HG03460 (cell line): Measurements from ENCODE around the gene ELMOD2.
"Not testable (repeated sequence)": the region's sequence is repeated elsewhere in the genome, so short reads cannot be mapped to it uniquely, and the experiment has no call there.

Experiments used
- ATAC-seq: cut with Tn5 transposase; IDR thresholded peaks from one replicate; pipeline ENCODE4 v1.9.1; 2021; ENCODE audit not compliant: unreplicated experiment

ELMOD2 gene, protein sequence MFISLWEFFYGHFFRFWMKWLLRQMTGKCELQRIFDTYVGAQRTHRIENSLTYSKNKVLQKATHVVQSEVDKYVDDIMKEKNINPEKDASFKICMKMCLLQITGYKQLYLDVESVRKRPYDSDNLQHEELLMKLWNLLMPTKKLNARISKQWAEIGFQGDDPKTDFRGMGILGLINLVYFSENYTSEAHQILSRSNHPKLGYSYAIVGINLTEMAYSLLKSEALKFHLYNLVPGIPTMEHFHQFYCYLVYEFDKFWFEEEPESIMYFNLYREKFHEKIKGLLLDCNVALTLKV

DNA sequence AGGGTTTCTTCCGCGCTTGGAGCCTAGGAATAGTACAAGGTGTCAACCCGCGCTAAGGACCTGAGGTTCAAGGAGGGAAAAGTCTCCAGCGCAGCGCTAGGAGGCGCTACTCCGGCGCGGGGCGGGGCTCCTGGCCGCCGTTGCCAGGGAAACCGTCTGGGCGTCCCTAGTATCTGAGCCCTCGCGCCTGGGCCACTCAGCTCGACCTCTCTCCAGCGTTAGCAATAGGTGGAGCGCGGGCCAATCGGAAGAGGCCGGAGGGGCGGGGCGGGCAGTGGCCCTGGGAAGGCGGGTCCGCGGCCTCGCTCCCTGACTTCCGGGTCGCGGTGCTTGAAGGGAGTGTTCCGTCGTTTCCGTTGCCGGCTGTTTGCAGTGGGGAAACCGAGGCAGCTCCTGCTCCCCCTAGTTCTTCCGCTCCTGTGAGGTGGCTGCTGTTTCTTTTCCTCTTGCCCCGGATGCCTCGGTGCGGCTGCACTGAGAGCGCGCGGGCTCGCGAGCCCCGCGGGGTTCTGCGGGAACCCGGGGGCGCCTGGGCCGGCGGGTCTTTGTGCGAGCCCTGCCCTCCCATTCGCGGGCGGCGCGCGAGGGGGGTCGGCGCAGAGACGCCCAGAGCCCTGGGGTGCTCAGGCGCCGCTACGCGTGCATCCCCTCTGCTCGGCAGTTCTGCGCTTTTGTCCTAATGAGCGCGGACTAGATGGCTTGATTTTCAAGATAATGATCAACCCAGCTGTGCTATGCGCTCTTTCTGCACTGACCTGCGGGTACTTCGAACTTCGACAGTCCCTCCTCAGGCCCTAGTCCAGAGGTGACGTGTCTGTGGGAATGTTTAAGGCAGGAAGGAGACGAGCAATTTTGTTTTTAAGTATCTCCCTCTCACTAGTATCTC is at the start of gene ELMOD2:
Gene ELMOD2, plus strand, starts transcription at position 312 of the 886 bp plus-strand sequence. CDS start 1,261 bp downstream, outside the sequence.
- ATAC-seq = peak; percentile 100

DNA sequence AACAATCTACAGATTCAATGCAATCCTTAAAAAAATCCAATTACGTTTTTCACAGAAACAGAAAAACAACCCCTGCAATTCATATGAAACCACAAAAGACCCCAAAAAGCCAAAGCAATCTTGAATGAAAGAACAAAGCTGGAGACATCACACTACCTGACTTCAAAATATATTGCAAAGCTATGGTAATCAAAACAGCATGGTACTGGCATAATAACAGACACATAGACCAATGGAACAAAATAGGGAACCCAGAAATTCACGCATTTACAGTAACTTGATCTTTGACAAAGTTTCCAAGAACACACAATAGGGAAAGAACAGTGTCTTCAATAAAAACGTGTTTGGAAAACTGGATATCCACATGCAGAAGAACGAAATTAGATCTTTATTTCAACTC is 40.5 kb upstream of the ELMOD2 start:
- no peak for ATAC-seq

DNA sequence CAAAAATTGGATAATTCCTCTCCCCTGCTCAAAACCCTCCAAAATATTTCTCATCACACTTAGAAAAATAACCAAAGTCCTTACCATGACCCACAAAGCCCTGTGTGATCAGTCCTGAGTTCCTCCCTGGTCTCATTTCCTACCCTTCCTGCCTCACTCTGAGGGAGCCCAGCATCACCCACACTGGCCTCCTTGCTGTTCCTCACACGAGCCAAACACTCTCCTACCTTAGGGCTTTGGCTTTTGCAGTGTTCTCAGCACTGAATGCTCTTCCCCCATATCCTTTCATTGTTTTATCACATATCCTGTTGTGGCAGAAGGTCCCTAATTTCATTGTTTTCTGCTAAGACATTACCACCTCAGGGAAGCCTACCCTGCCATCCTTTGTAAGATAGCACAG is 38.0 kb upstream of the ELMOD2 start:
- ATAC-seq = no peak

DNA sequence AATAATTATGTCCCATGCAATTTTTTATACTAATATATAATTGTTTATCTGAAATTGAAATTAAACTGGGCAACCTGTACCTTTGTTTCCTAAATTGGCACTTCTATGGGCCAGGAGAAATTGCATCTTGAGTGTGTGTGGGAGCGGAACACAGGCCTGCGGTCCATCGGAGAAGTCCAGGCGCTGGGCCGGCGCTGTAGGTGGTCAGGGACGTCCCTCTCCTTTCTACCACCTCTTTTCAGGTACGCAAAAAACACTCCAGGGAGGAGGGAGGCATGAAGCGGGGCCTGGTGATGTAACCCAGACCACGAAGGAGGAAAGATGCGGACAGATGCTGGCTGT is 26.6 kb upstream of the ELMOD2 start:
- no peak for ATAC-seq

DNA sequence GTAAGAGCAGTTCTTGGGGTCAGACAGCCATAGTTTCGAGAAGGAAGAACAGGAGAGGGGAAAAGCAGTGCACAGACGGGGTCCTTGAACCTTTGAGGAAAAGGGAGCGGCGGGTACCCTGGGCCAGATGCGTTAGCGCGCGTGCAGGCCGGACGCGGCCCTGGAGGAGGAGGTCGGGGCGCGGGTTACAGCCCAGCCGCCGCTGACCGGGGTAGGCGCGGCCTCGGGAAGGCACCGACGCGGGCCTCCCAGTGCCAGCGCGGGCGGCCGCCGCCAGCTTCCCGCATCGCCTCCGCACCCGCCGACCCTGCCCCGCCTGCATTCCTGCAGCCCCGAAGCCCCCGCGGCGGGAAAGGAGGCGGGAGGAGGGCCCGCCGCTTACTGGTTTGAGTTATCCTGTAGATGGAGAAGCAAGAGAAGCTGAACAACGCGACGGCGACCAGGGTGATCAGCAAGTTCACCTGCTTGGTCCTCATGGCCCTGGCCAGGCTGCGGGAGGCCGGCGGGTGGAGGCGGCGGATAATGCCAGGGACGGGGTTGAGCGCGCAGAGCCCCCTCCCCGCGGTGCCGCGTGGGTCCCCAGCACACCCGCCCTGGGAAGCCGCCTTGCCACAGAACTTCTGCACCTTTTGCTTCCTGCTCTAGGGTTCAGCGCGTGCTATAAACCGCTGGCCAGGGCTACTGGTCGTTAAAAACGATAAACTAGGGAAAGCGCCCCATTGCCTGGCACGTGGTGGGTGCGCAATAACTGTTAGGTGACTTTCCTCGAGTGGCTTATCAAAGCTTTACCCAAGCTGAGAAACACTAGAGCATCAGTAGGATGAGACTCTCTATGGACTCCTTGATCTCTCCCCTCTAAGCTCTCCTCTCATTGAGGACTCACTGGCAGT is 26.0 kb upstream of the ELMOD2 start, which contains the start of gene MGAT4D:
Gene MGAT4D, minus strand, starts transcription at position 547 of the 890 bp plus-strand sequence. Its CDS starts 71 bp downstream, at position 476.
- no peak for ATAC-seq

DNA sequence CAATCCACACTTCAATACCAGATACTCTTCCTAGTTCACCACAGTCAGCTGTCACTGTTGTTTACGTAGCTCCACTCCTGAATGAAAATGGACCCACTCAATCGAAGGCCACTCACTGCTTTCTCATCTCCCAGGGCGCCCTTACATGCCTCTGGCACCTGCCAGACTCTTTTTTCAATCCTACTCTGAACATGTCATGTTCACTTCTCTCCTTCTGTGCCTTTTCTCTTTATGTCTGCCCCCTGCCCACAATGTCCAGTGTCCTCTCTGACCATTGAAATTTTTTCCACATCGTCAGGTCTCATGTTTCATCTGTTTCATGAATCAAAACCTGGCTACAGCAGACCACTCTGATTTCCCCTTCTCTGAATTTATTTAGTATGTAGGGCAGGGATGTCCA is 24.6 kb upstream of the ELMOD2 start:
- ATAC-seq = no peak

DNA sequence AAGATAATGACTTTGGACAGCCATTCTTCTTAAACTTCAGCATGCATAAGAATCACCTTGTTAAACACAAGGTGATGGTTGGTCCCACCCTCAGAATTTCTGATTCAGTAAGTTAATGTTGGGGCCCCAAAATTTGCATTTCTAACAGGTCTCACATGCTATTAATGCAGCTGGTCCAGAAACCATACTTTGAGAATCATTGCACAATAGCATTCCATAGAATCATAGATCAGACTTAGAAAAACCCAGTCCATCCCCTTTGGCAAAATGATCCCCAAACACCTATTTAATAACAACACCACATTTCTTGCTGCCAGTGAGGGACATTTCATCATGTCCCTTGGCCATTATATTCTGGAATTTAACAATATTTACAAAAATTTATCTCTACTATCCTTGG is 19.7 kb upstream of the ELMOD2 start:
- no peak for ATAC-seq

DNA sequence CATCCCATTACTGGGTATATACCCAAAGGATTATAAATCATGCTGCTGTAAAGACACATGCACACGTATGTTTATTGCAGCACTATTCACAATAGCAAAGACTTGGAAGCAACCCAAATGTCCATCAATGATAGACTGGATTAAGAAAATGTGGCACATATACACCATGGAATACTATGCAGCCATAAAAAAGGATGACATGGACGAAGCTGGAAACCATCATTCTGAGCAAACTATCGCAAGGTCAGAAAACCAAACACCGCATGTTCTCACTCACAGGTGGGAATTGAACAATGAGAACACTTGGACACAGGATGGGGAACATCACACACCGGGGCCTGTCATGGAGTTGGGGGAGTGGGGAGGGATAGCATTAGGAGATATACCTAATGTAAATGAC is 10.2 kb upstream of the ELMOD2 start:
- not testable (repeated sequence) for ATAC-seq

DNA sequence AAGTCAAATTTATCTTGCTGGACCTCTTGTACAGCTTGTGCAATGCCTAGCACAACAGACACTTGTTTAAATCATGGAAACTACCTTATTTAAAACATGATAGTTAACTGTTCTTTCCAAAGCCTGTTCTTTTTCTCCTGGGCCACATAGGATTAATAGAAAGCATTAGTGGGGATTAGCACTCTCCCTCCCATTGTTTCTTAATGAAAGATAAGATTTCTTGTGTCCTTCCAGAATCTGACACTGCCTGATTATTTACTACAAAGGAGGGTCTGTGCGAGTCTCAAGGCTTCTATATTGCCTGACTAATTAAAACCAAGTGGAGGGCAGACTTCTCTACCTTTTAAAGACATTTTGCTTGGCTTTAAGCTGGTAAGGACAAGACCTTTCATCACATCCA is 8.5 kb upstream of the ELMOD2 start:
- ATAC-seq = no peak

DNA sequence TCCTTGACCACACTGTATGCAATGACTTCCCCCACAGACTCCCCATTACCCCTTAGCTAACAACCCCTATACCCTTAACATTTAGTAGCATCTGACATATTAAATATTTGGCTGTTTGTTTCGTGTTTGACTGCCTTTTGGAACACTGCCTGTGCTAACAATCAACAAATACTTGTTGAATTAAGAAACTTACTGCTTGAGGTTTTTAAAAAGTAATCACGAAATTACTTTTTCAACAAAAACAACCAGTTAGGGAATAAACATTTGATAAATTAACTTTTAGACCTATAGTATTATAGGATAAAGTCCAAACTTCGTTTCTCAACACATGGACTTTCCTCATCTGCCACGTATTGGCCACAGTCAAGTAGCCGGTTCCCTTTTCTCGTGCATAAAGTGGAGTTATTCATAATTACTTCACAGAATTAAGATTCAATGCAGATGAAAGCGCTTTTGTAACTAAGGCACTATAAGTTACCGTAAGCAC is 555 bp upstream of the ELMOD2 start:
- ATAC-seq = peak; percentile 3

DNA sequence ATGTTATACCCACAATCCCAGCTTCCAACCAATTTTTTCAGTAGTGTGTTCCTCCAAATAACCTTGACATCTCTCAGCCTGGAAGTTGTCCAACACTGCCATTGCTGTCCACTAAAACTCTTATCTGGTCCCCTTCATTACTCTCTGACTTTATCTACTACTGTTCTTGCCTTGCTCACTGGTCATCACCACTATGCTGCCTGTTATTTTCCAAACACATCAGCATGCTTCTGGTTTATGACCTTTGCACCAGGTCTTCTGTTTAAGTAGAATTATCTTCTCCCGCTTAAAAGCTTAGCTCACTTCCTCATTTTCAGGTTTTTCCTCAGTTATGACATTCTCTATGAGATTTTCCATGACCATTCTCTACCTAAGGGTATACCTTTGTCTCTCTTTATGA is 5.5 kb downstream of the ELMOD2 start:
- ATAC-seq = no peak

DNA sequence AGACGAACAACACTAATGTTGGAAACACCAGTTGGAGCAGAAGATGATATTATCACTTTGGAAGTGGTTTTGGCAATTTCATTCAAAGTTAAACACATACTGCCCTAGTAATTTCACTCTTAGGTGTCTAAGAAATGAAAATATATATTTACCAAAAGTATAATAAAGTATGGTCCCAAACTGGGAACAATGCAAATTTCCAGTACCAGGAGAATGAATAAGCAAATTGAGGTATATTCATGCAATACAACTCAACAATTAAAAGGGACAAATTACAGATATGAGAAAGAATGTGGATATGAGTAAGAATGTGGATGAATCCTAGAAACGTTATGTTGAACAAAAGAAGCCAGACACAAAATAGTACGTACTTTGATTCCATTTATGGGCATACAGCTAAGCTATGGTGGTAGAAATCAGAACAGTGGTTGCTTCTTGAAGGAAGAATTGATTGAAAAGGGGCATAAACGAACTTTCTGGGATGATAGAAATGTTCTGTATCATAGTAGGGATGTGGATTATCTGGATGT is 10.0 kb downstream of the ELMOD2 start:
- no peak for ATAC-seq

DNA sequence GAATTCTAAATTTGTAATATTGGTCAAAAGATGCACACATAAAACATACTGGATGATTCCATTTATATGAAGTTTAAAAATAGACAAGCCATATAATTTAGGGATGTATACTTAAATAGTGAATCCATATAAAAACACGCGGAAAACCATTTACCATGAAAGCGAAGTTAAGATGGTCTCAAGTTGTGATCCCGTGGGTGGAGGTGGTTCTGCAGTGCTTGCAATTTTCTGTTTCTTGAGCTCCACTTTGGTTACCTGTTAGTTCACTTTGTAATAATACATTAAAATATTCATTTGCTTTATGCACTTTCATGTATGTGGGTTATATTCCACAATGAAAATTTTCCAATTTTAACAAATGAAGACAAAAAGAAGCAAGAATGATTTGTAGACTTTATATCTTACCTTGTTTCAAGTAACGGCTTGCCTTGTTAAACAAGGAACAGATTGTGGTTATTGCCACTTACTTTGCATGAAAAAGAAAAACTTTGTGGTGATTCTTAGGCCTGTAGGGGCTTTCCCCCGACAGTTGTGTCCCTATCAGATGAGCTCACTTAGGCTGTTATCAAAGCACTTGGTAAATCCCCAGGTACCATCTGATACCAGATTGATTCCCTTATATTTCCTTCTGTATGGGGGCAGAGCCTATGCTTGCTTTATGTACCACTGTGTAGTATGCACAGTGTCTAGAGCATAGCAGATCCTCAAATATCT is 32.6 kb downstream of the ELMOD2 start:
- ATAC-seq = peak; percentile 99

DNA sequence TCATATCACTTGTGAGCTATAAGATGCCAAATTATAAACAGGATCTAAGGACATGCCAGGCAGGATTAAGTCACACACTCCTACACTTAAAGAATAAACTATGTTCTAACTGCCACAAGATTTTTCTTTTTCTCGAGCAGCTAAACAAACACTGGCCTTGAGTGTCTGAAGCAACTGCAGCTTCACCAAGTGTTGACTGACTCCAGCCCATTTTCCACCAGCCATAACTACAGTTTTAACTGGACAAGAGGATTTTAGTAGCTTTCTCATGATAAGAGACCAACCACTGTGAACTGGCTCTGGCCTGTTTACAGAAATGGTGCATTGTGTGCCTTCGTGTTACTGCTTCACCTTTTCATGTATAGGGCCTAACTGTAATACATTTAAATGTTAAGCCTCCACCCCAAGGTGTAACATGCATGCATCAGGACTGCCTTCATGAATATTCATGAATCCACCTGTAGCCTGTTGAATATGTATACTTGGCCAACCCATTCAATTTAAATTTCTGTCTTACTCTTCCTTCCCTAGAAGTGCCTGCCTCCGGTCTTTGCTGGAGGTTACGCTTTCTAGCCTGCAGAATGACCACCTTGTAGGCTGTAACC is 34.0 kb downstream of the ELMOD2 start:
- ATAC-seq = no peak

DNA sequence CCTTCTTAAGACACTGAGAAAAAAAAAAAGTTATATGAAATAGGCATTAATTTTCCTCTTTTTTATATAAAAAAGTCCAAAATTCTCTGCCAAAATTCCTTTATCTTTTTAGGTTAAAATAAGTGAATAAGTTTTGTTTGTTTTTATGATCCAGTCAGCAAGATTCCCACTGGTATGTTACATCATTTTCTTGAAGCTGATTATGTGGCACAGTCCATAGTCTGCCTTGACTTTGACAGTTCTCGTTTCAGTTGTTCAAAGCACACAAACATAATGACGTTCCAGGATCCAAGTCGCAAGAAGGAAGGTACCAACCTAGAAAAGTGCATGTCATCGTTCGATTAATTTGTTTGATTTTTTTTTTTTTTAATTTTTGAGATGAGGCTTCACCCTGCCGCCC is 35.7 kb downstream of the ELMOD2 start:
- ATAC-seq = no peak

DNA sequence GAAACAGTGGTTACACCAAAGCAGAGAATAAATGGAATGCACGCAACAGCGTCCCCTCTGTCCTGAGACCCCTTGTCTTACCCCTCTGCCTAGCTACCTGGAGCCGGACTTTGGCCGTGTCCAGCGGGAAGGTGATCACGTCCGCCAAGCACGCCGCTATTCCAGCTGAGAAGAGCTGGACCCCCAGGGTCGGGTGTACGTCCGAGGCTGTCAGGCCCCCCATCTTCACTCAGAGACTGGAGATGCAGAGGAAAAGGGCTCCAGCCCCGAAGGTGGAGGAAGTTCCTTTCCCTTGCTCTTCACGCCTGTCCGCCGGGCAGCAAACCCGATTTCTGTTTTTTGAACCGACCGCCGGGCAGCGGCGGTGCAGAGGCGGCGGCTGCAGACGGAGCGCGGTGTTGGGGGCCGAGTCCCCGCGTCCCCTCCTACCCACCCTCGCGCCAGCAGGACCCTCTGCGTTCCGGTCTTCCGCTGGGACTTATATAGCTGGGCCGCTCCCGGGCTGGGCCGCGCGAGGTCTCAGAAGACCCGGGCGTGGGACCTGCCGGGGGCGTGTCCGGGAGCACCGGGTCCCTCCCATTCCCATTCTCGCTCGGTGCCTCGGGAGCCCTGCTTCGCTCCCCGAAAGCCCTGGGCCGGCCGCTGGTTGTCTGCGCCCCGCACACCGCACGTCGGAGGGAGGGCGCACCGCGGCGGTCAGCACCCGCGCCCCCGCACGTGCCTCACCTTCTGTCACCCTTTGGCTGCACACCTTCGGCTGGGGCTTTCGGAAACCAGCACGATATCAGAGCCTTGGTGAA is 44.7 kb downstream of the ELMOD2 start, which contains the start of gene UCP1:
Gene UCP1, minus strand, starts transcription at position 455 of the 800 bp plus-strand sequence. Its CDS starts 232 bp downstream, at position 223.
- no peak for ATAC-seq

DNA sequence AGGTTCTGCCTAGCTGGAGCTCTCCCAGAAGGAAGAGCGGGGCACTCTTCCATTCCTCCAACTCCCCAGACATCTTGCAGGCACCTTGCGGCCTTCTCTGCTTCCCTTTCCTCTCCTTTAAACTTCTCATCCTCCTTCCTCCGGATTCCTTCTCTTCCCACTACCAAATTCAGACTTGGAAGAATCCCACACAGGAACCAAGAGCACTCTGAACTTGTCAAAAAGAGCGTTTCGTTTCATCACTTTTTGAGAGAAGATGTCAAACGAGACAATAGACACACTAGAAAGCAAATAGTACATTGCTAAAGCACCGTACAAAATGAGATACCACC is 45.3 kb downstream of the ELMOD2 start:
- ATAC-seq = no peak

DNA sequence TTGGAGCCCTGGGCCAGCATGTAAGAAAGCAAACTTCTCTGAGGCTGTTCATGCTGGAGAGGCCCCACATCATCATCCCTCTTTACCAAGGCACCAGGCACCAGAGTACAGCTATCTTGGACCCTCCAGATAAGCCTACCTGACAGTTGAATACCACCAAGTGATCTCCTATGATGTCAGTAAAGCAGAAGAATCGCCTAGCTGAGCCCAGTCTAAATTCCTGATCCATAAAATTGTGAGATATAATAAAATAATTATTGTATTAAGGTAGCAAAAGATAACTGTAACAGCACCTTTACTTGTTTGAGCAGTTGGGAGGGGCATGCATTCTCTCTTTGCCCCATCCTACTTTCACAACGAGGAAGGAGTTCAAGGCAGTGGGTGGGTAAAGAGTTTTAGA is 47.7 kb downstream of the ELMOD2 start:
- ATAC-seq = no peak

DNA sequence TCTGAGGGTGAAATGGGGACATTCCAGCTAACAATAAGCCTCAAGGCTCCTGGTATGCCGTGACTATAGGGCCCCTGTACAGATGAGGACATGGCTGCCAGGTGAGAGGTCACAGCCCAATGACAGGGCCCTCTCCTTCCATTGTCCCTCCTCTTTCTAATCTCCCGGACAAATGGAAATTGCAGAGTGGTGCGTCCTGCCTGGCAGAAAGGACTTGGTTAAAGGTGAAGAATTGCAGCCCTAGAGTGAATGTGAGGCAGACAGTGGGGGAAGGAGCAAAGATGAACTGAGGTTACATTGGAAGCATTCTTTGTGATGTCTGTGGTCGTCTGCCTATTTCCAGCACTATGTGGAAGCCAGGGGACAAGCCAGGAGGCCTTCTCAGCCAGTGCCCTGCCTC is 51.5 kb downstream of the ELMOD2 start:
- no peak for ATAC-seq
